SKM-1 (cell line): ENCODE measurements around the gene KBTBD8.

Source experiments
- DNase-seq: peaks from one replicate; lab custom pipeline; 2025; ENCODE audit not compliant: unreplicated experiment; lab: John Stamatoyannopoulos, UW

KBTBD8 gene

GRCh38 chr3:66997560-66998112 is 471 bp upstream of the KBTBD8 start:
- no peak for DNase-seq

DNA sequence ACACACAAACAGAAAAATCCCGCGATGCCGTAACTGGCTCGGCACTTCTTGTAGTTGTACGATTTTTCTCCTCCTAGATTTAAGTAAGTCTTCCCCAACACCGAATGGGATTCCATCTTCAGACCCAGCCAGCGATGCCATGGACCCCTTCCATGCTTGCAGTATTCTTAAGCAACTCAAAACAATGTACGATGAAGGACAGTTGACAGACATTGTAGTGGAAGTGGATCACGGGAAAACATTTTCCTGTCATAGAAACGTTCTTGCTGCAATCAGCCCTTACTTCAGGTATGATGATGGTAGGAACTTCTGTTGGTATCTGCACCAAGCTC is 763 bp downstream of the KBTBD8 start:
- DNase-seq: no peak

- peak; percentile 68 for DNase-seq
Measured at GRCh38 chr3:67000009-67000408, 1.9 kb downstream of the KBTBD8 start.

DNA sequence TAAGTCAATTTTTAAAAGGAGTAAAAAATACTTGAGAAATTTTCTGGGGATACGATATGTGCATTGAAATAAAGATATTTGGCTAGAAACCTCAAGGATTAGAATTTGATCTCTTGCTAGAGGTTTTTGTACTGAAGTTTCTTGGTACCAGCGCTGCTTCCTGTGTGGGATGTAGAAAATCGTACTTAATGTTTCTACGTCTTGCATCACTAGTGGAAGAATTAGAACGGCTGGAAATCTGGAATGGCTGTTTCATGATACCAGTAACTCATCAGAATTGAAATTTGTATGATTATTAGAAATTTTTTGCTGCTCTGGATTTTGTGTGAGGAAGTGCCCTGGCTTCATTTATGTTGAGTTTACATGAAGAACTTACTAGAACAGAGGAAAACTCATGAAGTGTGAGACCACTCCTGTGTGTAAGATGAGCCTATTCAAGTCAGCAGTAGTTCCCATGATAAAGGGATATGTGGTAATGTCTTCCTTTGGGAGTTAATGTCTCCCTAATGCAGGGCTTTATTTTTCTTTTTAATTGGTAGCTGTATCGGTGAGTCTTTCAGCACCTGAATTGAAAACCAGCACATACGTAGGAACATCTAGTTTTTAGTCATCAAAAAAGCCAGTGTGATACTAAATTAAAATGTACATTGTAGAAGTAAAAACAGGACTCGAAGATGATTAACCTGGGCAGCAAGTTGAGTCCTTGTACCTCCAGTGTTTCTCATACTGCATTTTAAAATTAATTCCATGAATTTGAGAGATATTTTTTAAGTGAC is 3.2 kb downstream of the KBTBD8 start:
- DNase-seq: no peak

DNA sequence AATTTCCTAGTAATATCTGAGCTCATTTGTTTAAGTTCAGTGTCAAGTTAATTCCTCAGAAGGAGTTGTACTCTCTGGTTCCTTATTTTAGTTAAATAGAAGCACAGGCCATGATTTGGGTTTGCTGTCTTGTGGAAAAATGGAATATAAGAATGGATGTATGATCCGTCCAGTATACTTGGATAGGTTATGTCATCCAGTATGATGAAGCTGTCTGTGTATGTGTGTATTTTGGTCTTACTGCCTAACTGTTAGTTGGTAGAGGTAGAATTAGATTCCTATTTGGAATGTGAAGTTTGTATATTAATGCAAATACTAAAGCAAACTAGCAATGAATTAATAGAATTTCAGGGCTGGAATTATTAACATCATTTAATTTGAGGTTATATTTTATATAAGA is 7.9 kb downstream of the KBTBD8 start:
- DNase-seq: no peak

- no peak for DNase-seq
Measured at GRCh38 chr3:67006460-67006859, 8.4 kb downstream of the KBTBD8 start.

GRCh38 chr3:67008388-67008787 is 10.3 kb downstream of the KBTBD8 start:
- DNase-seq: no peak

DNA sequence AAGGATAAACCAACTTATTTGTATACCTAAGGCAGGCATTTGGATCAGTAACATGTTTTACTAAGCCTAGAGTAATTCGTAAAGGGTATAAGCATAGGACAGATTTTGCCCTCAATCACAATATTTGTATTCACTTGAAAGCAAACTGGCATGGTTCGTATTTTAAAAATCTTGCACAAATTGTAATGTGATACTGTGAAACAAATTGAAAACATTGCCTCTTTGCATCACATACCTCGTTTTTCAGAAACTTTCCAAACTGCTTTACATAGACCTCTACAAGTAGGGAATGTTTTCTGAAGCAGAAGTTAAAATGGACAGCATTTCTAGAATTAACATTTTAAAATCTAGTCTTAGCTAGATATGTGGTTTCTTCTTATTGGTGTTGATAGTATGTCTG is 11.6 kb downstream of the KBTBD8 start:
- no peak for DNase-seq

DNA sequence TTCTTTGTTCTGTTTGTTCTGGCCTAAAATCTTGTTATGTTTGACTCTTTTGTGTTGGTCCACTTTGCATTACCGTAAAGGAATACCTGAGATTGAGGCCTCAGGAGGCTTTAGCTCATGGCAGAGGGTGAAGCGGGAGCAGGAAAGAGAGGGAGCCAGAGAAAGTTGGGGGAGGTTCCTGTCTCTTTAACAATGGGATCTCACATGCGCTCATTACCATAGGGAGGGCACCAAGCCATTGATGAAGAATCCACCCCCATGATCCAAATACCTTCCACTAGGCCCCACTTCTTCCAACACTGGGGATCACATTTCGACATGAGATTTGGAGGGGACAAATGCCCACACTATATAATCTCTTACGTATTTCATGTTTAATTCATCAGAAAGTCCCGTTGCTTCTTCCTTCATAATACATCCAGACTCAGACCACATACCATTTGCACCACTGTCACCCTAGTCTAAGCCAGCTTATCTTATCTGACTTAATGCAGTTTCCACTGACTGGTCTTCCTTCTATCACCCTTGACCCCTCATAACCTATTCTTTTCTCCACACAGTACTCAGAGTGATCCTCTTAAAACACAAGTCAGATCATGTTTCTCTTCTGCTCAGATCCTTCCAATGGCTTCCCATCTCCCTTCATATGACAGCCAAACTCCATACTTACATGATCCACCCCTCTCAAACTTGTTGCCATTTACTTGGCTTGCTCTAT is 13.5 kb downstream of the KBTBD8 start:
- no peak for DNase-seq

- DNase-seq: no peak
Measured at GRCh38 chr3:67012564-67012963, 14.5 kb downstream of the KBTBD8 start.

DNA sequence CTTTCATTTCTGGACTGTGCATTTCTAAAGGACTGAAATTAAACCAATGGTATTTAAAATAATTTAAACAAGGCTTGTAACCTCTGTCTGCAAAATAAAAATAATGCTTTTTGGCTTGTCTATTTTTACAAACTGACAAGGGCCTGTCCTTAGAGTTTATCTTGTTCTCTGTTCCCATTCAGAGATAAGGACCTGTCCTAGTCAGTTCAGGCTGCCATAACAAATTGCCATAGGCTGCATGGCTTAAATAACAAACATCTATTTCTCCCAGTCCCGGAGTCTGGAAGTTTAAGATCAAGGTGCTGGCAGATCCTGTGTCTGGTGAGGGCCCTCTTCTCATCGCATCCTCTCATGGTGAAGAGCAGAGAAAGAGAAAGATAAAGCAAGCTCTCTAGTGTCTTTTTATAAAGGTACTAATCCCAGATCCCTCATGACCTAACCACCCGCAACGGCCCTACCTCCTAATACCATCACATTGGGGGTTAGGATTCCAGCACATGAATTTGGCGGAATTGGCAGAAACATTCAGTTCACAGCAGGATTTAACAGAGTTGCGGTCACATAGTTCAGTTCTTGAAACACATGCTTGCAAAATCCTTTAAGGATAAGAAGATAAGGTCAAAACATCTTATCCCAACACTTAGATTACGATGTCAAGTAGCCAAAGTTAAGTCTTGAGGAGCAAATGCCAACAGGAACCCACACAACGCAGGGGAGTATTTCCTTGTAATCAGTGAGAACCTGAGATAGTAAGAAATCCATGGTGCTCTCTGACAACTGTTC is 17.8 kb downstream of the KBTBD8 start:
- DNase-seq: no peak

GRCh38 chr3:67016522-67017080 is 18.5 kb downstream of the KBTBD8 start:
- DNase-seq: no peak

DNA sequence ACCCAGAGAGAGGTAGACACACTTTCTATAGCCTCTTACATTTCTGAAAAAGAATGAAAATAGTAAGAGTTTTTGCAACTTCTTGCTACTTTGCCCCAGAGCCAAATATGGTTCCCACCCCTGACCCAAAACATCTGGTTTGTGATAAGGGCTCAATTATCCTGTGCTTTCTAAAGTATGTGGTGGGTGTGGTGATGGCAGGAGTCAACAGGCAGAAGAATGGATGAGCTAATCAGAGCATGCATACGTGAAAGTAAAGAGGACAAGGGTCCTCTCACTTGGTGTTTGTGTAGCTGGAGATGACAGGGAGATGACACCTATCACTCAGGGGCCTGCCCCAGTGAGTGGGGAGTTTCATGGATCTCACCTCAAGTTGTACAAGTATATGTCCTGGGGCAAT is 19.1 kb downstream of the KBTBD8 start:
- no peak for DNase-seq

DNA sequence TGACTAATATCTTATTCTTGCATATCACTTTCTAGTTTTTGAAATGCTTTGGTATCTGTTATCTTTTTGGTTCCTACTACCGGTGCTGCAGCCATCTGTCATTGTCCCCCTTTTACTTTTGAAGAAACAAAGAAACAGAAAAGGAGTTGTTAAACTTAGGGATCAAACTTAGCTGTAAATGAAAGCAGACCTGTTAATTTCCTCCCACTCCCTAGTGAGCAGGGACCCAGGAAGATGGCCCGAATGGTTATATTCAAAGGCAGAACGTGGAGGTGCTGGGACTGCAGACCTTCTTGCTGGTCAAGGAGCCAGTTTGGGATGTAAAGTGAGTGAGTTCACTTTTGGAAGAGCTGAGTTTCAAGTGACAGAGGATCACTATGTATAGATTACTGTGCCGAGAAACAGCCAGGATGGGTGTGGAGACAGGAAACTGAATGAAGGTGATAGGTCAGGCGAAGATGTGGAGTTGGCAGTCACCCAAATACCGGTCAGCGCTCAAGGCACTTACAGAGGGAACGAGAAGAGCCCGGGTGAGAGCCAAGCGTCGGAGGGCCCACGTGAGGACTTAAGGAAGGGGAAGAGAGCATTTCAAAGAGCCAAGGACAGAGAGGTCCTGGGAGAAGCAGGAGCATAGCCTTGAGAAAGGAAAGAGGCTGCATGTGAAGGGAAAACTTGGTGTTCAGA is 20.1 kb downstream of the KBTBD8 start:
- DNase-seq: no peak

DNA sequence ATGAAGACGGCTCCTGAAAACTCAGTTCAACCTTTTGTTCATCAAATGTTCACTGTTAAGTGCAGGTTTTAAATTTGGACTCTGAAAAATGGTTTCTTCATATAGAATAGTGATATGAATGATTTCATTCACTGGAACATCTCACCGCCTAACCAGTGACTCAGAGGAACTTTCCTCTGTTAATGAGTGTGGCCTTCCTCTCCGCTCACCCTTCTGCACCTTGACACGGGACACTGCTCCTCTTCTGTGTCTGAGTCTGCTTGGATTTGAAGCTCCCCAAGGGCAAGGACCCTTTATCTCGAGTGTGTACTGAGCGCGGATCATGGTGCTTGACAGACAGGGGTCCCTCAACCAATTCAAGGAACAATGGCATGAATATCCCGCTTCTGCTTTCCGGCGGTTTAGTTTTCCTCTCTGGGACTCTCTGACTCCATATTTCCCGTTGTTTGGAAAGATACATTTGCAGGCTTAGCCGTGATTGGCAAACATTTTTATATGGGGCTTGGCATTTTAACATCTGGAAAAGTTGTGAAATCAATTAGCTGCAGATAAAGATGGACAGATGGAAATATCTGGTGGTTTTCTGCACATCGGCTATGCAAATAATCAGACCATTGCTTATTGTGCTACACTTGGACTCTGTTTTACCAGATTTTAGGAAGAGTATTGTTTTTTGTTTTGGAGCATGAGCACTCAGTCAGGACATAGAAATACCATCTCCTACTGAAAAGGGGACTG is 20.9 kb downstream of the KBTBD8 start:
- no peak for DNase-seq

GRCh38 chr3:67028001-67028784 is 30.1 kb downstream of the KBTBD8 start:
- no peak for DNase-seq

DNA sequence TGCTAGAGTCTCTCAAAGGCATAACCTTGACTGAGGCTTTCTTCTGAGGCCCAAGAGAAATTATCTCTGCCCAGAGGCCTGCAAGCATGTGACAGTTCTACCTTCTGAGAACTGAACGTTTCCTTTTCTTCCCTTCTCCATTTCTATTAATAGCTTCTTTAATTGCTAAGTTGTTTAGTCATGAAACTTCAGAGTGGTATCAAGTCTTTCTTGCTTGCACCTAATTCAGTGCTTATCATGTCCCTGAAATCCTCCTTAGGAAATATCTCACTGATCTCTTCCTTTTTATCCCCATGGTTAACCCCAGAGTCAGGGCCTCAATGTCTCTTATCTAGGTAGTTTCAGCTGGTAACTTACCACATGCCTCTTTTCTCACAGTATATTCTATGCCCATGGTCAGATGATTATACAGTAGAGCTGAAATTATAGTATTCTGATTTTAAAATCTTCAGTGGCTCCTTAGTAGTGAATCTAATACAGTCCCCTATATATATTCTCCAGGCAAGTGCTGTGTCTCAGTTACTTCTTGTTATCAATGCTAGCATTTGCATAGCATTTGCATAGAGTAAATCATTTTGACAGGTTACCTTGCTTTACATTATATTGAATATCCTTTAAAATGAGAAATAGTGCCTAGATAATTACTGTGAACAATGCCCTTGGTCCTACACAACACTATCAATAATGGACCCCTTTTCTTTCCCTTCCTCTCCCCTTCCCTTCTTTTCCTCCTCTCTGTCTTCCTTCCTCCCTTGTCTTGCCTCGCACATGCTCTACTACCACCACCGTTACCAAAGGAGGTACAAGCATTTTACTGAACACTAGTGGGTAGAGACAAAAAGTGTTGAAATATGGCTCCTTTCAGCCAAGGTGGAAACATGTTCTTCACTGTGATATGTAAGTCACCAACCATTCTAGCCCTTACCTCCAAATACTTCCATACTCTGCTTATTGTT is 33.0 kb downstream of the KBTBD8 start:
- no peak for DNase-seq

DNA sequence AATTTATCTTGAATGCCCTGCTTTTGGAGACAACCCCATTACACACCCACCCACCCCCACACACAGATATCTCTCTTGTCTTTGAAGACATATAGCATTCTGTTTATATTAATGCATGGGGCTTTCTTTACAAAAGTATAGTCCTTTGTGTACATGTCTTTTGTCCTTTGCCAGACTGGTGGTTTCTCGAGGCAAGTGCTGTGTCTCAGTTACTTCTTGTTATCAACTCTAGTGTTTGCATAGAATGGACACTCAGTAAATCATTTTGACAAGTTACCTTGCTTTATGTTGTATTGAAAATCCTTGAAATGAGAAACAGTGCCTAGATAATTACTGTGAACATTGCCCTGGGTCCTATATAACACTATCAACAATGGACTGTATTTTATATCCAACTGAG is 33.9 kb downstream of the KBTBD8 start:
- DNase-seq: no peak
